Measurements from ENCODE around the gene NMRAL1.

Gene NMRAL1

GRCh38 chr16:4494746-4495490 is 20.5 kb upstream of the NMRAL1 start:
- H3K4me1 ChIP-seq (ENCODE audit: control insufficient read depth, insufficient read depth, low read length) = 0 out of 2 replicates have a peak, but pooled peaks cover 5% of the 10 kb centered on the region
- CTCF ChIA-PET = interaction anchor here (0.6 to 1.5 kb wide), 3 partner anchors 11 to 91 kb away, joined by 3 to 9 read pairs (median 3); no protein-coding TSS in a partner anchor
- POLR2A ChIA-PET = interaction anchor here (0.7 to 0.8 kb wide), 2 partner anchors 19 to 267 kb away, joined by 3 read pairs; partner anchors contain the start of gene HMOX2
- no peaks in the 10 kb centered on the region for H3K9me3 ChIP-seq (ENCODE audit: control insufficient read depth, insufficient read depth, low read depth, low read length)
- H3K4me3 ChIP-seq (ENCODE audit: low read depth, low read length) = no peak overlapping the region
- H3K36me3 ChIP-seq (ENCODE audit: control insufficient read depth in 2 of 2, insufficient read depth in 1 of 2, low read length in 2 of 2) = peaks cover 0 to 3% of the 10 kb centered on the region in 2 experiments; a peak in 2 of 3 replicates
- TF ChIP-seq ZNF843 (tag by site-specific recombination; IDR thresholded peaks at IDR 0.05) = no peak
- TF ChIP-seq, protein P1, sequence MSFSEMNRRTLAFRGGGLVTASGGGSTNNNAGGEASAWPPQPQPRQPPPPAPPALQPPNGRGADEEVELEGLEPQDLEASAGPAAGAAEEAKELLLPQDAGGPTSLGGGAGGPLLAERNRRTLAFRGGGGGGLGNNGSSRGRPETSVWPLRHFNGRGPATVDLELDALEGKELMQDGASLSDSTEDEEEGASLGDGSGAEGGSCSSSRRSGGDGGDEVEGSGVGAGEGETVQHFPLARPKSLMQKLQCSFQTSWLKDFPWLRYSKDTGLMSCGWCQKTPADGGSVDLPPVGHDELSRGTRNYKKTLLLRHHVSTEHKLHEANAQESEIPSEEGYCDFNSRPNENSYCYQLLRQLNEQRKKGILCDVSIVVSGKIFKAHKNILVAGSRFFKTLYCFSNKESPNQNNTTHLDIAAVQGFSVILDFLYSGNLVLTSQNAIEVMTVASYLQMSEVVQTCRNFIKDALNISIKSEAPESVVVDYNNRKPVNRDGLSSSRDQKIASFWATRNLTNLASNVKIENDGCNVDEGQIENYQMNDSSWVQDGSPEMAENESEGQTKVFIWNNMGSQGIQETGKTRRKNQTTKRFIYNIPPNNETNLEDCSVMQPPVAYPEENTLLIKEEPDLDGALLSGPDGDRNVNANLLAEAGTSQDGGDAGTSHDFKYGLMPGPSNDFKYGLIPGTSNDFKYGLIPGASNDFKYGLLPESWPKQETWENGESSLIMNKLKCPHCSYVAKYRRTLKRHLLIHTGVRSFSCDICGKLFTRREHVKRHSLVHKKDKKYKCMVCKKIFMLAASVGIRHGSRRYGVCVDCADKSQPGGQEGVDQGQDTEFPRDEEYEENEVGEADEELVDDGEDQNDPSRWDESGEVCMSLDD (tag by site-specific recombination; IDR thresholded peaks at IDR 0.05) = no peak
- TF ChIP-seq ZNF529 (tag by site-specific recombination; IDR thresholded peaks at IDR 0.05; ENCODE audit: insufficient replicate concordance) = no peak
- no peak for TF ChIP-seq MZF1 (tag by site-specific recombination; IDR thresholded peaks at IDR 0.05; ENCODE audit: borderline replicate concordance)
- TF ChIP-seq, protein P2, sequence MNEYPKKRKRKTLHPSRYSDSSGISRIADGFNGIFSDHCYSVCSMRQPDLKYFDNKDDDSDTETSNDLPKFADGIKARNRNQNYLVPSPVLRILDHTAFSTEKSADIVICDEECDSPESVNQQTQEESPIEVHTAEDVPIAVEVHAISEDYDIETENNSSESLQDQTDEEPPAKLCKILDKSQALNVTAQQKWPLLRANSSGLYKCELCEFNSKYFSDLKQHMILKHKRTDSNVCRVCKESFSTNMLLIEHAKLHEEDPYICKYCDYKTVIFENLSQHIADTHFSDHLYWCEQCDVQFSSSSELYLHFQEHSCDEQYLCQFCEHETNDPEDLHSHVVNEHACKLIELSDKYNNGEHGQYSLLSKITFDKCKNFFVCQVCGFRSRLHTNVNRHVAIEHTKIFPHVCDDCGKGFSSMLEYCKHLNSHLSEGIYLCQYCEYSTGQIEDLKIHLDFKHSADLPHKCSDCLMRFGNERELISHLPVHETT (tag by site-specific recombination; IDR thresholded peaks at IDR 0.05) = no peak
- no peak for TF ChIP-seq ZNF747 (tag by site-specific recombination; IDR thresholded peaks at IDR 0.05)
- TF ChIP-seq OVOL3 (tag by site-specific recombination; IDR thresholded peaks at IDR 0.05) = no peak
- TF ChIP-seq ZNF645 (tag by site-specific recombination; IDR thresholded peaks at IDR 0.05) = no peak
- no peak for TF ChIP-seq AEBP2 (tag by site-specific recombination; IDR thresholded peaks at IDR 0.05; ENCODE audit: borderline replicate concordance)
- TF ChIP-seq ZSCAN30 (tag by site-specific recombination; IDR thresholded peaks at IDR 0.05) = no peak
- no peak for TF ChIP-seq ZNF133 (tag by site-specific recombination; IDR thresholded peaks at IDR 0.05)
- TF ChIP-seq ZNF239 (tag by site-specific recombination; IDR thresholded peaks at IDR 0.05) = no peak
- no peak for TF ChIP-seq ZNF16 (tag by site-specific recombination; IDR thresholded peaks at IDR 0.05; ENCODE audit: low read depth)
- no peak for TF ChIP-seq ZNF664 (tag by site-specific recombination; IDR thresholded peaks at IDR 0.05)
- TF ChIP-seq ZNF302 (tag by site-specific recombination; IDR thresholded peaks at IDR 0.05; ENCODE audit: low read depth) = no peak
- no peak for TF ChIP-seq ZNF311 (tag by site-specific recombination; IDR thresholded peaks at IDR 0.05; ENCODE audit: borderline replicate concordance)
- TF ChIP-seq KLF7 (tag by site-specific recombination; IDR thresholded peaks at IDR 0.05; ENCODE audit: borderline replicate concordance) = no peak
- no peak for TF ChIP-seq ZNF654 (tag by site-specific recombination; IDR thresholded peaks at IDR 0.05; ENCODE audit: low read depth)
- TF ChIP-seq ZNF292 (tag by site-specific recombination; IDR thresholded peaks at IDR 0.05; ENCODE audit: borderline replicate concordance, low read depth) = no peak
- H3K27ac ChIP-seq (ENCODE audit: extremely low read depth, low read depth, low read length) = no peak overlapping the region

All from HEK293 (cell line).